HepG2 (cell line): ENCODE data around the gene ATP5F1A. TPM values are rescaled to one million over a fixed set of nuclear protein-coding genes. Genes with fewer than 3 reads are reported as not detected.

ENCODE experiments used
- ASH2L ChIP-seq: fragments of 300-600, 200-600 bp; sonication (generic); IDR thresholded peaks from 2 replicates; pipeline ENCODE4 v1.7.0; 2017; ENCODE audit warnings: low read depth, mild to moderate bottlenecking, moderate library complexity, mixed read lengths, low read length; ENCODE audit not compliant: insufficient read length
- ATF7 ChIP-seq, 2 experiments: fragments of 450-650 bp in 1 of 2; sonication (generic) in 1 of 2; formaldehyde crosslinking in 1 of 2; IDR thresholded peaks; 2 replicates each; pipeline versions ENCODE4 v1.4.0 to v1.6.1; 2016 to 2020; ENCODE audit warnings: antibody characterized with exemption in 1 of 2, mild to moderate bottlenecking in 1 of 2, missing genetic modification reagents in 1 of 2
- CAMTA2 ChIP-seq: sonication (generic); formaldehyde crosslinking; IDR thresholded peaks from 2 replicates; pipeline ENCODE4 v1.4.0; 2020; ENCODE audit warnings: mild to moderate bottlenecking, missing genetic modification reagents, borderline replicate concordance
- CREB3 ChIP-seq: sonication (generic); formaldehyde crosslinking; IDR thresholded peaks from 2 replicates; pipeline ENCODE4 v1.5.0; 2020; ENCODE audit warnings: missing genetic modification reagents
- ETV6 ChIP-seq: sonication (generic); formaldehyde crosslinking; conservative IDR thresholded peaks from 2 replicates; pipeline ENCODE4 v1.4.0; 2020; ENCODE audit warnings: missing genetic modification reagents
- HDAC1 ChIP-seq: sonication (generic); formaldehyde crosslinking; IDR thresholded peaks from 2 replicates; pipeline ENCODE4 v1.5.1; 2020; ENCODE audit warnings: mild to moderate bottlenecking, missing genetic modification reagents
- LCORL ChIP-seq, 2 experiments: fragments of 450-650 bp in 1 of 2; sonication (generic) in 1 of 2; formaldehyde crosslinking in 1 of 2; IDR thresholded peaks; 2 replicates each; pipeline versions ENCODE4 v1.5.0 to v1.6.1; 2017 to 2020; ENCODE audit warnings: antibody characterized with exemption in 1 of 2, missing genetic modification reagents in 1 of 2
- MTF1 ChIP-seq: sonication (generic); formaldehyde crosslinking; IDR thresholded peaks from 2 replicates; pipeline ENCODE4 v1.5.0; 2020; ENCODE audit warnings: missing genetic modification reagents
- NAIF1 ChIP-seq: sonication (generic); formaldehyde crosslinking; IDR thresholded peaks from 2 replicates; pipeline ENCODE4 v1.5.0; 2020; ENCODE audit warnings: mild to moderate bottlenecking, missing genetic modification reagents, borderline replicate concordance
- NBN ChIP-seq: fragments of 450-650 bp; conservative IDR thresholded peaks from 2 replicates; pipeline ENCODE4 v1.6.1; 2017
- PPARG ChIP-seq: conservative IDR thresholded peaks from 2 replicates; pipeline ENCODE4 v1.6.1; 2016; ENCODE audit warnings: missing biosample characterization, missing genetic modification reagents
- SMARCC2 ChIP-seq: fragments of 450-650 bp; IDR thresholded peaks from 2 replicates; pipeline ENCODE4 v1.6.1; 2017; ENCODE audit warnings: antibody characterized with exemption, mild to moderate bottlenecking
- ZBTB3 ChIP-seq: sonication (generic); formaldehyde crosslinking; IDR thresholded peaks from 2 replicates; pipeline ENCODE4 v1.4.0; 2020; ENCODE audit warnings: low read depth, mild to moderate bottlenecking, moderate library complexity, missing genetic modification reagents, borderline replicate concordance
- ZNF143 ChIP-seq: sonication (generic); formaldehyde crosslinking; IDR thresholded peaks from 2 replicates; pipeline ENCODE4 v1.4.0; 2020; ENCODE audit warnings: missing genetic modification reagents
- ZNF20 ChIP-seq: sonication (generic); formaldehyde crosslinking; IDR thresholded peaks from 2 replicates; pipeline ENCODE4 v1.4.0; 2020; ENCODE audit warnings: mild to moderate bottlenecking, moderate library complexity, missing genetic modification reagents
- ZNF235 ChIP-seq: sonication (generic); formaldehyde crosslinking; IDR thresholded peaks from 2 replicates; pipeline ENCODE4 v1.8.1; 2023; ENCODE audit warnings: mild to moderate bottlenecking, missing genetic modification reagents, borderline replicate concordance
- ZNF34 ChIP-seq: sonication (generic); formaldehyde crosslinking; IDR thresholded peaks from 2 replicates; pipeline ENCODE4 v1.4.0; 2020; ENCODE audit warnings: mild to moderate bottlenecking, missing genetic modification reagents, borderline replicate concordance
- ZNF605 ChIP-seq: sonication (generic); formaldehyde crosslinking; IDR thresholded peaks from 2 replicates; pipeline ENCODE4 v1.8.0; 2022; ENCODE audit warnings: mild to moderate bottlenecking, missing genetic modification reagents
- ZNF800 ChIP-seq: sonication (generic); formaldehyde crosslinking; IDR thresholded peaks from 2 replicates; pipeline ENCODE4 v1.4.0; 2020; ENCODE audit warnings: missing genetic modification reagents
- polyA plus RNA-seq, 8 experiments: library from polyadenylated mRNA; depleted of rRNA in 3 of 8; stranded (reverse) in 7 of 8; unstranded in 1 of 8; fragments of >200 nt; fragmentation: Illumina TruSeq in 4 of 8; extraction: Trizol in 4 of 8; gene quantifications; 2 replicates each; pipeline versions ENCODE4 v1.2.1 to v1.2.3, GENCODE V29; 2011 to 2016; ENCODE audit warnings: low read depth in 4 of 8, missing spikeins in 1 of 8, mixed read lengths in 1 of 8; ENCODE audit not compliant: insufficient read depth in 1 of 8
- total RNA-seq, 5 experiments: library from RNA; depleted of rRNA; stranded (reverse); fragments of >200 nt; fragmentation: Illumina TruSeq; extraction: Trizol; gene quantifications; 2 replicates each; pipeline ENCODE4 v1.2.3, GENCODE V29; 2016; ENCODE audit warnings: low read depth in 1 of 5
- TF ChIP-seq, protein P1 (sequence below): sonication (generic); formaldehyde crosslinking; IDR thresholded peaks from 2 replicates; pipeline ENCODE4 v1.4.0; 2020; ENCODE audit warnings: missing genetic modification reagents

ATP5F1A gene
- total and polyA plus RNA-seq, 2 of the 13 experiments (the other 11 are each of a cell fraction or from before 2014, with no cell fraction given), result 459 to 922 TPM

DNA sequence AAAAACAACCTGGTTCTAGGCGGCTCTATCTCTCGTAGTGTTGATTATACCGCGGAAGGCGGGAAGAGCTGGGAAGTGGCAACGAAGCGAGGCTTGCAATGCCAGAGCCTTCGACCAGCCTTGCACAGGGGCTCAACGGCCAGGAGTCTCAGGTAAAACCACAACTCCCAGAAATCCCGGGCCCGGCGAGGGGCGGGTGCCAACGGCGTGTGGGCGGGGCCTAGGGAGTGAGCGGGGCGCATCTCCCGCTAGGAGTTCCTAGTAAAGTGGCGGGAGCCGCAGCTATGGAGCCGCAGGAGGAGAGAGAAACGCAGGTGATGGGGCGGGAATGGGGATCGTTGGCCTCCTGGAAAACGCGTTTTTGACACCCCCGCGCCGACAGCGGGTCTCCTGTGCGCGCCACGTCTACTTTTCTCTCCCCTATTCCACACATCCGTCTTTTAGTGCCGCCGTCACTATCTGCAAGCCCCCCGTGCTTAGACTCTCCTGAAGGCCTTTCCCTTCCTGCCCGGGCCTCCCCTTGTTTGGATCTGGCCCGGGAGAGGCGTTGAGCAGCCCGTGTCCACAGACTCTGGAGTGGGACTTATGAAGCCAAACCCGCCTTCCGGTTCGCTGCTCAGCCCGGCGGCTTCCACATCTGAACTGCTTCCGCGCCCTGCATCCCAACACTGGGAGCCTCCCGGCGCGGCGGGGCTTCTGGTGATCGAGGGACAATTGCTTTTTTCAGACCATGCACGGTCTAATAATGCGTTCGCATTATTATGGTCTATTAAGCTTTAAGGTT, 6.2 kb upstream of the ATP5F1A start, which contains the start of gene HAUS1 (continued):
- TF ChIP-seq, protein P1, sequence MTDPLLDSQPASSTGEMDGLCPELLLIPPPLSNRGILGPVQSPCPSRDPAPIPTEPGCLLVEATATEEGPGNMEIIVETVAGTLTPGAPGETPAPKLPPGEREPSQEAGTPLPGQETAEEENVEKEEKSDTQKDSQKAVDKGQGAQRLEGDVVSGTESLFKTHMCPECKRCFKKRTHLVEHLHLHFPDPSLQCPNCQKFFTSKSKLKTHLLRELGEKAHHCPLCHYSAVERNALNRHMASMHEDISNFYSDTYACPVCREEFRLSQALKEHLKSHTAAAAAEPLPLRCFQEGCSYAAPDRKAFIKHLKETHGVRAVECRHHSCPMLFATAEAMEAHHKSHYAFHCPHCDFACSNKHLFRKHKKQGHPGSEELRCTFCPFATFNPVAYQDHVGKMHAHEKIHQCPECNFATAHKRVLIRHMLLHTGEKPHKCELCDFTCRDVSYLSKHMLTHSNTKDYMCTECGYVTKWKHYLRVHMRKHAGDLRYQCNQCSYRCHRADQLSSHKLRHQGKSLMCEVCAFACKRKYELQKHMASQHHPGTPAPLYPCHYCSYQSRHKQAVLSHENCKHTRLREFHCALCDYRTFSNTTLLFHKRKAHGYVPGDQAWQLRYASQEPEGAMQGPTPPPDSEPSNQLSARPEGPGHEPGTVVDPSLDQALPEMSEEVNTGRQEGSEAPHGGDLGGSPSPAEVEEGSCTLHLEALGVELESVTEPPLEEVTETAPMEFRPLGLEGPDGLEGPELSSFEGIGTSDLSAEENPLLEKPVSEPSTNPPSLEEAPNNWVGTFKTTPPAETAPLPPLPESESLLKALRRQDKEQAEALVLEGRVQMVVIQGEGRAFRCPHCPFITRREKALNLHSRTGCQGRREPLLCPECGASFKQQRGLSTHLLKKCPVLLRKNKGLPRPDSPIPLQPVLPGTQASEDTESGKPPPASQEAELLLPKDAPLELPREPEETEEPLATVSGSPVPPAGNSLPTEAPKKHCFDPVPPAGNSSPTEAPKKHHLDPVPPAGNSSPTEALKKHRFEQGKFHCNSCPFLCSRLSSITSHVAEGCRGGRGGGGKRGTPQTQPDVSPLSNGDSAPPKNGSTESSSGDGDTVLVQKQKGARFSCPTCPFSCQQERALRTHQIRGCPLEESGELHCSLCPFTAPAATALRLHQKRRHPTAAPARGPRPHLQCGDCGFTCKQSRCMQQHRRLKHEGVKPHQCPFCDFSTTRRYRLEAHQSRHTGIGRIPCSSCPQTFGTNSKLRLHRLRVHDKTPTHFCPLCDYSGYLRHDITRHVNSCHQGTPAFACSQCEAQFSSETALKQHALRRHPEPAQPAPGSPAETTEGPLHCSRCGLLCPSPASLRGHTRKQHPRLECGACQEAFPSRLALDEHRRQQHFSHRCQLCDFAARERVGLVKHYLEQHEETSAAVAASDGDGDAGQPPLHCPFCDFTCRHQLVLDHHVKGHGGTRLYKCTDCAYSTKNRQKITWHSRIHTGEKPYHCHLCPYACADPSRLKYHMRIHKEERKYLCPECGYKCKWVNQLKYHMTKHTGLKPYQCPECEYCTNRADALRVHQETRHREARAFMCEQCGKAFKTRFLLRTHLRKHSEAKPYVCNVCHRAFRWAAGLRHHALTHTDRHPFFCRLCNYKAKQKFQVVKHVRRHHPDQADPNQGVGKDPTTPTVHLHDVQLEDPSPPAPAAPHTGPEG, result 0 out of 2 replicates have a peak, but pooled peaks have one; percentile 36
- peak; percentile 81 for TF ChIP-seq ASH2L
- peak; percentile 92 for TF ChIP-seq ZNF143 (CRISPR knock-in tag)
- no peak for TF ChIP-seq NBN
- 0 out of 2 replicates have a peak, but pooled peaks have one; percentile 34 for TF ChIP-seq CREB3 (CRISPR knock-in tag)
- TF ChIP-seq ZNF34 (CRISPR knock-in tag), result 0 out of 2 replicates have a peak, but pooled peaks have one; percentile 61
- TF ChIP-seq CAMTA2 (CRISPR knock-in tag), result peak; percentile 51; the same call in 1 of the 2 replicates
- no peak for TF ChIP-seq ATF7 (IDR thresholded peaks at IDR 0.05)
- TF ChIP-seq ATF7 (CRISPR knock-in tag; IDR thresholded peaks at IDR 0.05), result no peak
- TF ChIP-seq ZNF800 (CRISPR knock-in tag), result no peak
- TF ChIP-seq ZNF605, result peak; percentile 88
- no peak for TF ChIP-seq LCORL (IDR thresholded peaks at IDR 0.05)
- TF ChIP-seq LCORL (CRISPR knock-in tag; IDR thresholded peaks at IDR 0.05), result peak; percentile 80
- peak; percentile 79; the same call in 1 of the 2 replicates for TF ChIP-seq MTF1 (CRISPR knock-in tag)
- no peak for TF ChIP-seq PPARG (CRISPR knock-in tag)
- TF ChIP-seq HDAC1 (CRISPR knock-in tag), result peak; percentile 13; the same call in 1 of the 2 replicates
- TF ChIP-seq ETV6 (CRISPR knock-in tag), result 0 out of 2 replicates have a peak, but pooled peaks have one; percentile 12
- peak; percentile 84 for TF ChIP-seq NAIF1 (CRISPR knock-in tag)
- 0 out of 2 replicates have a peak, but pooled peaks have one; percentile 44 for TF ChIP-seq ZBTB3 (CRISPR knock-in tag)
- TF ChIP-seq ZNF20 (CRISPR knock-in tag), result 0 out of 2 replicates have a peak, but pooled peaks have one; percentile 78
- TF ChIP-seq ZNF235, result peak; percentile 76; the same call in 1 of the 2 replicates
- no peak for TF ChIP-seq SMARCC2
